C4-2B (cell line): ENCODE measurements around the gene PCDHA1.

Source experiments
- H3K27ac ChIP-seq: fragments of 450-650 bp; 2 replicates; pipeline ENCODE4 v1.5.1; 2017
- CTCF ChIP-seq: fragments of 450-650 bp; conservative IDR thresholded peaks from 2 replicates; pipeline ENCODE4 v1.5.1; 2017; ENCODE audit warnings: mild to moderate bottlenecking
- ZFX ChIP-seq: fragments of 450-650 bp; IDR thresholded peaks from 2 replicates; pipeline ENCODE4 v1.6.1; 2017

The PCDHA1 gene

GRCh38 chr5:140951636-140952035 is 165.7 kb downstream of the PCDHA1 start:
- TF ChIP-seq CTCF = no peak
- TF ChIP-seq ZFX = no peak
- H3K27ac ChIP-seq = no peak overlapping the region

GRCh38 chr5:140953234-140953633 is 167.3 kb downstream of the PCDHA1 start:
- TF ChIP-seq ZFX (no peak), CTCF (no peak)
- no peak overlapping the region for H3K27ac ChIP-seq

- no peak overlapping the region for H3K27ac ChIP-seq
- TF ChIP-seq ZFX (no peak), CTCF (no peak)
Measured at GRCh38 chr5:140962190-140962589, 176.2 kb downstream of the PCDHA1 start.

GRCh38 chr5:140964356-140964755 is 178.4 kb downstream of the PCDHA1 start:
- no peak for TF ChIP-seq ZFX
- no peak for TF ChIP-seq CTCF
- H3K27ac ChIP-seq = no peak overlapping the region

- TF ChIP-seq CTCF = no peak
- H3K27ac ChIP-seq = no peak overlapping the region
Measured at GRCh38 chr5:140965905-140966292, 180.0 kb downstream of the PCDHA1 start.

GRCh38 chr5:140966293-140967225 is 180.6 kb downstream of the PCDHA1 start, which contains the start of gene PCDHAC2:
Gene PCDHAC2 (plus strand): TSS chr5:140966476. CDS start chr5:140966767, 291 bp downstream.
- TF ChIP-seq ZFX = no peak
- TF ChIP-seq CTCF = no peak
- H3K27ac ChIP-seq = no peak within 1 kb of the TSS

GRCh38 chr5:140967226-140967893 is 181.4 kb downstream of the PCDHA1 start:
- TF ChIP-seq ZFX (no peak), CTCF (no peak)
- H3K27ac ChIP-seq = no peak overlapping the region
